ENCODE data around the gene MAP2K5.

Gene MAP2K5

GRCh38 chr15:67678993-67679392 is 136.5 kb downstream of the MAP2K5 start:
- DNase-seq = no peak

- DNase-seq = no peak
These were observed 138.1 kb downstream of the MAP2K5 start for GRCh38 chr15:67680641-67681040.

GRCh38 chr15:67685008-67685599 is 142.6 kb downstream of the MAP2K5 start:
- no peak for DNase-seq

GRCh38 chr15:67685716-67686115 is 143.2 kb downstream of the MAP2K5 start:
- DNase-seq = no peak

- no peak for DNase-seq
These were observed 148.4 kb downstream of the MAP2K5 start for GRCh38 chr15:67690936-67691335.

- no peak for DNase-seq
These were observed 148.9 kb downstream of the MAP2K5 start for GRCh38 chr15:67691450-67691849.

GRCh38 chr15:67692573-67692972 is 150.1 kb downstream of the MAP2K5 start:
- DNase-seq = no peak

GRCh38 chr15:67696087-67696486 is 153.6 kb downstream of the MAP2K5 start:
- no peak for DNase-seq

GRCh38 chr15:67700023-67700422 is 157.5 kb downstream of the MAP2K5 start:
- no peak for DNase-seq

- DNase-seq = no peak
These were observed 159.2 kb downstream of the MAP2K5 start for GRCh38 chr15:67701669-67702068.

- DNase-seq = no peak
These were observed 165.2 kb downstream of the MAP2K5 start for GRCh38 chr15:67707520-67708283.

- no peak for DNase-seq
These were observed 166.0 kb downstream of the MAP2K5 start for GRCh38 chr15:67708500-67708899.

- DNase-seq = no peak
These were observed 172.7 kb downstream of the MAP2K5 start for GRCh38 chr15:67715170-67715569.

GRCh38 chr15:67716171-67716570 is 173.7 kb downstream of the MAP2K5 start:
- no peak for DNase-seq

GRCh38 chr15:67717776-67718175 is 175.3 kb downstream of the MAP2K5 start:
- no peak for DNase-seq

- DNase-seq = no peak
These were observed 176.9 kb downstream of the MAP2K5 start for GRCh38 chr15:67719330-67719959.

- no peak for DNase-seq
These were observed 178.2 kb downstream of the MAP2K5 start for GRCh38 chr15:67720556-67721175.

- no peak for DNase-seq
These were observed 179.7 kb downstream of the MAP2K5 start for GRCh38 chr15:67722030-67722817.

GRCh38 chr15:67723294-67724024 is 181.0 kb downstream of the MAP2K5 start:
- no peak for DNase-seq

- no peak for DNase-seq
These were observed 182.3 kb downstream of the MAP2K5 start for GRCh38 chr15:67724691-67725375.

GRCh38 chr15:67730135-67730534 is 187.6 kb downstream of the MAP2K5 start:
- no peak for DNase-seq
